Measurements from ENCODE around the gene SUPT6H. TPM values are rescaled to one million over a fixed set of nuclear protein-coding genes. Genes with fewer than 3 reads are reported as not detected.

Gene SUPT6H
- total and polyA plus RNA-seq, 2 of the 8 experiments (the other 6 are each of a cell fraction or from before 2014, with no cell fraction given): 32.0 to 59.9 TPM

GRCh38 chr17:28733346-28733745 is 71.3 kb downstream of the SUPT6H start:
- H3K4me2 ChIP-seq (ENCODE audit: insufficient read depth in 1 of 2, low read depth in 2 of 2, low read length in 2 of 2): no peak overlapping the region

More at GRCh38 chr17:28733346-28733745, 71.3 kb downstream of the SUPT6H start:
- no peak for FAIRE-seq
- no peak overlapping the region for H2BK20ac ChIP-seq (ENCODE audit: low read length)
- no peak overlapping the region for H4K8ac ChIP-seq (ENCODE audit: extremely low read depth, insufficient read depth, low read length)
- H3K27me3 ChIP-seq (replicated peaks in 1 of 4; ENCODE audit: control insufficient read depth in 3 of 4, extremely low read depth in 1 of 4, insufficient read depth in 3 of 4, low read length in 3 of 4): no peaks in the 10 kb centered on the region
- no peak overlapping the region for H3K4me3 ChIP-seq (ENCODE audit: extremely low read depth in 1 of 4, insufficient read depth in 2 of 4, low read depth in 3 of 4, low read length in 4 of 4)
- H2BK12ac ChIP-seq (ENCODE audit: low read depth, low read length): no peak overlapping the region
- H3K4me1 ChIP-seq (replicated peaks in 1 of 4; ENCODE audit: control insufficient read depth in 3 of 4, insufficient read depth in 4 of 4, low read length in 3 of 4): no peaks in the 10 kb centered on the region
- no peak overlapping the region for H3K14ac ChIP-seq (ENCODE audit: insufficient read length)
- H4K91ac ChIP-seq (replicated peaks; ENCODE audit: insufficient read length, low read length): no peak overlapping the region
- H2BK120ac ChIP-seq (replicated peaks; ENCODE audit: low read depth, low read length): no peak overlapping the region
- no peak overlapping the region for H3K9ac ChIP-seq (replicated peaks in 1 of 4; ENCODE audit: extremely low read depth in 1 of 4, low read depth in 3 of 4, low read length in 3 of 4)
- 89% methylated on average over 1 of the region's 1 CpG; no CpG with 5 or more reads in 1 of the 2 experiments for WGBS, 2 experiments (ENCODE audit: extremely low coverage in 1 of 2, insufficient coverage in 1 of 2, insufficient read length in 1 of 2, insufficient replicate concordance in 2 of 2, low coverage in 1 of 2, low lambda C conversion rate in 2 of 2, missing lambda C conversion rate in 1 of 2)
- no peaks in the 10 kb centered on the region for H3K9me3 ChIP-seq (ENCODE audit: insufficient read depth in 2 of 2, low read depth in 1 of 2, low read length in 1 of 2)
- peaks cover 0 to 5% of the 10 kb centered on the region in 2 experiments for H4K20me1 ChIP-seq (replicated peaks in 1 of 2; ENCODE audit: control insufficient read depth in 1 of 2, insufficient read depth in 2 of 2, low read length in 2 of 2)
- no peak for DNase-seq (ENCODE audit: low read depth in 1 of 2, low spot score in 2 of 2)
- H2BK5ac ChIP-seq (ENCODE audit: low read depth, low read length): no peak overlapping the region
- peaks cover 3 to 14% (median 8%) of the 10 kb centered on the region in 4 experiments; a peak in 6 of 8 replicates for H3K36me3 ChIP-seq (ENCODE audit: control insufficient read depth in 2 of 4, insufficient read depth in 4 of 4, low read length in 3 of 4)
- TF ChIP-seq POU5F1 (IDR thresholded peaks at IDR 0.05; ENCODE audit: low read depth, low read length) (no peak), CHD2 (IDR thresholded peaks at IDR 0.05; ENCODE audit: low read length) (no peak), SIX5 (IDR thresholded peaks at IDR 0.05; ENCODE audit: low read depth, low read length) (no peak), FOSL1 (IDR thresholded peaks at IDR 0.05; ENCODE audit: insufficient read depth, low read depth, low read length) (no peak), SP4 (IDR thresholded peaks at IDR 0.05; ENCODE audit: low read length) (no peak), CTCF (IDR thresholded peaks at IDR 0.05; ENCODE audit: control extremely low read depth in 1 of 3, insufficient read depth in 1 of 3, low read depth in 1 of 3, low read length in 3 of 3) (no peak), KDM5A (IDR thresholded peaks at IDR 0.05; ENCODE audit: low read length) (no peak), ZNF274 (IDR thresholded peaks at IDR 0.05; ENCODE audit: borderline replicate concordance, extremely low read depth, low read length) (no peak), GABPA (IDR thresholded peaks at IDR 0.05; ENCODE audit: borderline replicate concordance, insufficient read depth, low read length) (no peak), HDAC6 (IDR thresholded peaks at IDR 0.05; ENCODE audit: low read depth, low read length) (no peak)
- H3K79me1 ChIP-seq (ENCODE audit: low read depth, low read length): peaks cover 2% of the 10 kb centered on the region; the same call in 1 of the 2 replicates
- CTCF ChIA-PET (ENCODE audit: partially characterized antibody): interaction anchor here (0.6 to 16.9 kb wide), 5 partner anchors 9 to 532 kb away, joined by 3 to 316 read pairs (median 3); no protein-coding TSS in a partner anchor
- H4K5ac ChIP-seq (ENCODE audit: insufficient read length, low read depth, low read length): no peak overlapping the region
- no peak overlapping the region for H2AFZ ChIP-seq (ENCODE audit: low read length)
- no peak overlapping the region for H2BK15ac ChIP-seq (ENCODE audit: low read length)
- H3K56ac ChIP-seq (replicated peaks; ENCODE audit: insufficient read length, low read depth, low read length): no peak overlapping the region
- no peak overlapping the region for H3K23ac ChIP-seq (ENCODE audit: insufficient read length)
- peaks cover 0 to 4% of the 10 kb centered on the region in 2 experiments; a peak in 1 of 4 replicates for H3K79me2 ChIP-seq (ENCODE audit: control insufficient read depth in 1 of 2, insufficient read depth in 2 of 2, low read length in 2 of 2)
- no peak overlapping the region for H2AK5ac ChIP-seq (ENCODE audit: low read depth, low read length)
- no peak overlapping the region for H3K4ac ChIP-seq (replicated peaks; ENCODE audit: insufficient read length, low read depth, low read length)
- H3K18ac ChIP-seq (ENCODE audit: extremely low read depth, low read length): no peak overlapping the region
- H3K27ac ChIP-seq (ENCODE audit: low read depth, low read length): no peak overlapping the region
- POLR2A ChIA-PET (ENCODE audit: partially characterized antibody): interaction anchor here (0.8 to 17.6 kb wide), 5 partner anchors 9 to 173 kb away, joined by 3 to 813 read pairs (median 5); partner anchors contain the start of genes RPL23A and TRAF4
- H3K23me2 ChIP-seq (ENCODE audit: low read depth, low read length): peaks cover 3% of the 10 kb centered on the region; the same call in 1 of the 2 replicates

Measured in H1 (cell line).